ENCODE results near the gene PTPRJ.

Gene PTPRJ

GRCh38 chr11:48033918-48034341 is 53.6 kb downstream of the PTPRJ start:
- DNase-seq: no peak
- H3K27me3 ChIP-seq: no peaks in the 10 kb centered on the region
- H3K4me3 ChIP-seq (ENCODE audit: low read depth, low read length): no peak overlapping the region
- H3K4me1 ChIP-seq: no peaks in the 10 kb centered on the region
- no peak for TF ChIP-seq CTCF (IDR thresholded peaks at IDR 0.05; ENCODE audit: low read depth, low read length)
- H3K9me3 ChIP-seq: no peaks in the 10 kb centered on the region
- H3K36me3 ChIP-seq: no peaks in the 10 kb centered on the region

GRCh38 chr11:48034926-48035871 is 54.8 kb downstream of the PTPRJ start:
- no peaks in the 10 kb centered on the region for H3K9me3 ChIP-seq
- no peaks in the 10 kb centered on the region for H3K36me3 ChIP-seq
- no peak for TF ChIP-seq CTCF (IDR thresholded peaks at IDR 0.05; ENCODE audit: low read depth, low read length)
- no peaks in the 10 kb centered on the region for H3K4me1 ChIP-seq
- H3K27me3 ChIP-seq: no peaks in the 10 kb centered on the region
- no peak for DNase-seq
- H3K4me3 ChIP-seq (ENCODE audit: low read depth, low read length): no peak overlapping the region

- no peaks in the 10 kb centered on the region for H3K4me1 ChIP-seq
- H3K27me3 ChIP-seq: no peaks in the 10 kb centered on the region
- TF ChIP-seq CTCF (IDR thresholded peaks at IDR 0.05; ENCODE audit: low read depth, low read length): no peak
- no peaks in the 10 kb centered on the region for H3K36me3 ChIP-seq
- no peak overlapping the region for H3K4me3 ChIP-seq (ENCODE audit: low read depth, low read length)
- no peaks in the 10 kb centered on the region for H3K9me3 ChIP-seq
- DNase-seq: no peak
These were observed 55.7 kb downstream of the PTPRJ start for GRCh38 chr11:48036011-48036410.

GRCh38 chr11:48036466-48036865 is 56.1 kb downstream of the PTPRJ start:
- no peaks in the 10 kb centered on the region for H3K4me1 ChIP-seq
- DNase-seq: no peak

GRCh38 chr11:48037709-48038468 is 57.5 kb downstream of the PTPRJ start:
- Histone ChIP-seq H3K36me3 (no peaks in the 10 kb centered on the region), H3K27me3 (no peaks in the 10 kb centered on the region), H3K4me3 (ENCODE audit: low read depth, low read length) (no peak overlapping the region), H3K9me3 (no peaks in the 10 kb centered on the region), H3K4me1 (no peaks in the 10 kb centered on the region)
- TF ChIP-seq CTCF (IDR thresholded peaks at IDR 0.05; ENCODE audit: low read depth, low read length): no peak
- no peak for DNase-seq

More at GRCh38 chr11:48036466-48036865, 56.1 kb downstream of the PTPRJ start:
- TF ChIP-seq CTCF (IDR thresholded peaks at IDR 0.05; ENCODE audit: low read depth, low read length): no peak
- Histone ChIP-seq H3K36me3 (no peaks in the 10 kb centered on the region), H3K4me3 (ENCODE audit: low read depth, low read length) (no peak overlapping the region), H3K27me3 (no peaks in the 10 kb centered on the region), H3K9me3 (no peaks in the 10 kb centered on the region)
